Activated CD4-positive, alpha-beta T cell treated with anti-CD3 and anti-CD28 coated beads, Interleukin-2, amount 50 U/mL, for 1 hour (primary cell): ENCODE results near the gene BAIAP2L2.
A peak's percentile ranks its signal among the peaks of the same experiment; 100 is the strongest.
"Not testable (repeated sequence)": the region's sequence is repeated elsewhere in the genome, so short reads cannot be mapped to it uniquely, and the experiment has no call there.

Experiments
- DNase-seq: peaks from one replicate; pipeline ENCODE4 v3.0.0-alpha.2; 2020

The BAIAP2L2 gene

GRCh38 chr22:38066381-38067027, 44.0 kb downstream of the BAIAP2L2 start:
- no peak for DNase-seq

GRCh38 chr22:38065539-38065938, 44.9 kb downstream of the BAIAP2L2 start:
- no peak for DNase-seq

- no peak for DNase-seq
Observed at GRCh38 chr22:38062791-38063190, 47.7 kb downstream of the BAIAP2L2 start.

GRCh38 chr22:38056969-38057891, 53.3 kb downstream of the BAIAP2L2 start, which contains the start of gene PICK1:
Gene PICK1, plus strand, starts transcription at chr22:38057404. Its CDS starts 406 bp downstream, at chr22:38057810.
- peak; percentile 75 for DNase-seq

GRCh38 chr22:38051900-38052862, 58.3 kb downstream of the BAIAP2L2 start:
- DNase-seq: peak; percentile 76

GRCh38 chr22:38051261-38051660, 59.2 kb downstream of the BAIAP2L2 start:
- DNase-seq: no peak

- no peak for DNase-seq
Observed at GRCh38 chr22:38050720-38051119, 59.8 kb downstream of the BAIAP2L2 start.

- DNase-seq: no peak
Observed at GRCh38 chr22:38049812-38050619, 60.5 kb downstream of the BAIAP2L2 start.

GRCh38 chr22:38046070-38046748, 64.3 kb downstream of the BAIAP2L2 start:
- no peak for DNase-seq

- no peak for DNase-seq
Observed at GRCh38 chr22:38043151-38044039, 67.1 kb downstream of the BAIAP2L2 start.

GRCh38 chr22:38042488-38042790, 68.0 kb downstream of the BAIAP2L2 start:
- no peak for DNase-seq

GRCh38 chr22:38041760-38042487, 68.6 kb downstream of the BAIAP2L2 start:
- no peak for DNase-seq

GRCh38 chr22:38040953-38041759, 69.3 kb downstream of the BAIAP2L2 start:
- no peak for DNase-seq

- no peak for DNase-seq
Observed at GRCh38 chr22:38038890-38039812, 71.3 kb downstream of the BAIAP2L2 start.

GRCh38 chr22:38038426-38038825, 72.1 kb downstream of the BAIAP2L2 start:
- DNase-seq: no peak

- not testable (repeated sequence) for DNase-seq
Observed at GRCh38 chr22:38037367-38038150, 72.9 kb downstream of the BAIAP2L2 start.
